ENCODE results near the gene DIP2A. TPM values are rescaled to one million over a fixed set of nuclear protein-coding genes. Genes with fewer than 3 reads are reported as not detected.

The DIP2A gene
- total and polyA plus RNA-seq, 2 of the 13 experiments (the other 11 are each of a cell fraction or from before 2014, with no cell fraction given): 18.5 to 37.6 TPM

GRCh38 chr21:46503922-46504550 is 45.3 kb downstream of the DIP2A start:
- in situ Hi-C loops (cut with HindIII; ENCODE audit: extremely low pct_ligation_motif_present, low pct_unique_long_range_greater_than_20kb): no loop called here
- Histone ChIP-seq H3K4me1 (ENCODE audit: insufficient read depth, low read length) (peaks cover 27% of the 10 kb centered on the region), H4K20me1 (ENCODE audit: insufficient read depth, low read length) (no peaks in the 10 kb centered on the region), H3K27me3 (ENCODE audit: control insufficient read depth in 1 of 2, insufficient read depth in 2 of 2, low read length in 2 of 2) (no peaks in the 10 kb centered on the region), H3K4me3 (replicated peaks in 1 of 3; ENCODE audit: insufficient read depth in 1 of 3, low read depth in 2 of 3, low read length in 3 of 3) (no peak overlapping the region), H2AFZ (ENCODE audit: low read length) (no peak overlapping the region), H3K4me2 (ENCODE audit: low read depth, low read length) (no peak overlapping the region), H3K9ac (ENCODE audit: insufficient read depth, low read depth, low read length) (no peak overlapping the region), H3K79me2 (ENCODE audit: insufficient read depth, low read length) (no peaks in the 10 kb centered on the region), H3K9me3 (ENCODE audit: low read length) (no peaks in the 10 kb centered on the region), H3K36me3 (replicated peaks in 1 of 2; ENCODE audit: control insufficient read depth in 1 of 2, insufficient read depth in 2 of 2, low read length in 2 of 2) (peaks cover 10 to 38% of the 10 kb centered on the region in 2 experiments; a peak in 4 of 5 replicates), H3K27ac (ENCODE audit: extremely low read length, insufficient read depth, low read length) (no peak overlapping the region)
- ChIA-PET CTCF (ENCODE audit: low intra/inter-chr PET ratio, low total read pairs) (no interaction called here), POLR2A (no interaction called here)
- intact Hi-C loops (cut with micrococcal nuclease; ENCODE audit: unreplicated experiment): no loop called here
- no TSS peak for BruUV-seq (replicated peaks)
- TF ChIP-seq GTF3A (CRISPR knock-in tag; conservative IDR thresholded peaks at IDR 0.05): no peak
- TF ChIP-seq RXRA (CRISPR knock-in tag; IDR thresholded peaks at IDR 0.05): no peak
- no peak for TF ChIP-seq ZNF414 (CRISPR knock-in tag; IDR thresholded peaks at IDR 0.05)
- no peak for TF ChIP-seq ZBTB46 (CRISPR knock-in tag; IDR thresholded peaks at IDR 0.05; ENCODE audit: borderline replicate concordance)
- no peak for TF ChIP-seq ZNF746 (CRISPR knock-in tag; IDR thresholded peaks at IDR 0.05)
- TF ChIP-seq PAX8 (CRISPR knock-in tag; IDR thresholded peaks at IDR 0.05; ENCODE audit: borderline replicate concordance): no peak
- no peak for TF ChIP-seq ZUFSP (CRISPR knock-in tag; IDR thresholded peaks at IDR 0.05; ENCODE audit: borderline replicate concordance)
- FAIRE-seq (no peak), ATAC-seq (no peak), DNase-seq (ENCODE audit: low spot score) (no peak)
- 94% methylated on average over 12 of the region's 12 CpGs for WGBS (ENCODE audit: low lambda C conversion rate)

Measured in HepG2 (cell line).